ENCODE results near the gene EFCAB11. TPM values are rescaled to one million over a fixed set of nuclear protein-coding genes. Genes with fewer than 3 reads are reported as not detected.

EFCAB11 gene
- total and polyA plus RNA-seq, 2 experiments from 2014 or later, result 7.7 to 24.6 TPM

GRCh38 chr14:89912667-89913211, 41.8 kb downstream of the EFCAB11 start (continued):
- TF ChIP-seq CTCF (conservative IDR thresholded peaks at IDR 0.05; ENCODE audit: low read depth in 2 of 2), result no peak
- no peak for TF ChIP-seq REST (IDR thresholded peaks at IDR 0.05; ENCODE audit: unreplicated experiment)
- no peak for TF ChIP-seq EZH2 (IDR thresholded peaks at IDR 0.05; ENCODE audit: low read depth, unreplicated experiment)
- TF ChIP-seq JUNB (IDR thresholded peaks at IDR 0.05; ENCODE audit: unreplicated experiment), result no peak
- TF ChIP-seq ZNF331 (CRISPR knock-in tag; IDR thresholded peaks at IDR 0.05; ENCODE audit: low read depth), result no peak
- TF ChIP-seq ETS1 (IDR thresholded peaks at IDR 0.05), result no peak
- TF ChIP-seq STAT1 (IDR thresholded peaks at IDR 0.05; ENCODE audit: unreplicated experiment), result no peak
- TF ChIP-seq POLR2AphosphoS5 (IDR thresholded peaks at IDR 0.05; ENCODE audit: low read depth), result no peak
- TF ChIP-seq EZH2phosphoT487 (IDR thresholded peaks at IDR 0.05; ENCODE audit: unreplicated experiment), result no peak

GRCh38 chr14:89912221-89912620, 42.3 kb downstream of the EFCAB11 start:
- no peak overlapping the region for H3K4me3 ChIP-seq
- H3K27me3 ChIP-seq (ENCODE audit: insufficient read depth), result no peaks in the 10 kb centered on the region
- no peaks in the 10 kb centered on the region for H3K79me2 ChIP-seq (replicated peaks; ENCODE audit: insufficient read depth)
- H3K4me1 ChIP-seq (ENCODE audit: insufficient read depth), result peaks cover 31% of the 10 kb centered on the region
- no peak overlapping the region for H2AFZ ChIP-seq
- no peaks in the 10 kb centered on the region for H3K9me2 ChIP-seq (ENCODE audit: insufficient read depth)
- no peaks in the 10 kb centered on the region for H3F3A ChIP-seq (replicated peaks; ENCODE audit: low read depth)
- Mint-ChIP-seq H3K36me3 (ENCODE audit: low read depth) (no peaks in the 10 kb centered on the region), H3K9me3 (no peaks in the 10 kb centered on the region), H3K27ac (no peak overlapping the region; the same call in 1 of the 2 replicates), H3K4me3 (no peak overlapping the region; the same call in 2 of the 3 replicates), H3K27me3 (ENCODE audit: insufficient read depth, low read depth, poor library complexity) (peaks cover 9% of the 10 kb centered on the region), H3K4me1 (peaks cover 44% of the 10 kb centered on the region)
- H3K27ac ChIP-seq (ENCODE audit: low read depth), result 0 out of 2 replicates have a peak overlapping the region, but pooled peaks have one; percentile 30
- no peaks in the 10 kb centered on the region for H3K36me3 ChIP-seq (ENCODE audit: insufficient read depth)
- H4K20me1 ChIP-seq (replicated peaks; ENCODE audit: insufficient read depth), result no peaks in the 10 kb centered on the region
- DNase-seq (ENCODE audit: low spot score) (no peak), ATAC-seq (no peak)
- H3K4me2 ChIP-seq, result peak overlapping the region; percentile 33; the same call in 1 of the 2 replicates
- TF ChIP-seq NANOG (IDR thresholded peaks at IDR 0.05; ENCODE audit: borderline replicate concordance), result no peak
- no peak for TF ChIP-seq POLR2AphosphoS5 (IDR thresholded peaks at IDR 0.05; ENCODE audit: low read depth)
- no peak for TF ChIP-seq REST (IDR thresholded peaks at IDR 0.05; ENCODE audit: unreplicated experiment)
- TF ChIP-seq EZH2phosphoT487 (IDR thresholded peaks at IDR 0.05; ENCODE audit: unreplicated experiment), result no peak
- TF ChIP-seq JUNB (IDR thresholded peaks at IDR 0.05; ENCODE audit: unreplicated experiment), result no peak
- TF ChIP-seq ZNF331 (CRISPR knock-in tag; IDR thresholded peaks at IDR 0.05; ENCODE audit: low read depth), result no peak
- no peak for TF ChIP-seq CTCF (conservative IDR thresholded peaks at IDR 0.05; ENCODE audit: low read depth in 2 of 2)

All from GM23338 (cell line).